HL-60 (cell line): ENCODE results near the gene VASH2.
"Not testable (repeated sequence)": the region's sequence is repeated elsewhere in the genome, so short reads cannot be mapped to it uniquely, and the experiment has no call there.

Source experiments
- DNase-seq, 2 experiments: peaks; one replicate each; pipeline ENCODE4 v3.0.0-alpha.2; 2010 to 2020; ENCODE audit warnings: low read depth in 1 of 2, low spot score in 1 of 2
- H3K27ac ChIP-seq: fragments of 250-450 bp; sonication (Bioruptor Pico); replicated peaks from 2 replicates; pipeline ENCODE4 v1.5.1; 2020; ENCODE audit warnings: mild to moderate bottlenecking, moderate library complexity
- H3K27me3 ChIP-seq: fragments of 250-450 bp; sonication (Bioruptor Pico); 2 replicates; pipeline ENCODE4 v1.5.1; 2021; ENCODE audit warnings: mild to moderate bottlenecking, moderate library complexity; ENCODE audit not compliant: insufficient read depth, poor library complexity, severe bottlenecking
- H3K4me3 ChIP-seq: replicated peaks from 2 replicates; pipeline ENCODE4 v1.5.1; 2011; ENCODE audit warnings: mild to moderate bottlenecking, control low read depth, low read length; ENCODE audit not compliant: insufficient read depth
- GABPA ChIP-seq: IDR thresholded peaks from 2 replicates; pipeline ENCODE4 v1.6.1; 2012; ENCODE audit warnings: low read depth
- POLR2AphosphoS5 ChIP-seq: IDR thresholded peaks from 2 replicates; pipeline ENCODE4 v1.6.1; 2012; ENCODE audit warnings: low read depth
- REST ChIP-seq: IDR thresholded peaks from 2 replicates; pipeline ENCODE4 v1.6.1; 2012; ENCODE audit warnings: low read depth; ENCODE audit not compliant: insufficient replicate concordance
- SPI1 ChIP-seq: IDR thresholded peaks from 2 replicates; pipeline ENCODE4 v1.6.1; 2012; ENCODE audit warnings: low read depth, mild to moderate bottlenecking, borderline replicate concordance
- TF ChIP-seq, protein P1 (sequence below): IDR thresholded peaks from one replicate; pipeline ENCODE4 v1.5.1; 2011; ENCODE audit warnings: low read length, control low read depth, inconsistent platforms; ENCODE audit not compliant: insufficient read depth

VASH2 gene

GRCh38 chr1:212986551-212986950, 36.2 kb downstream of the VASH2 start:
- H3K4me3 ChIP-seq: no peak overlapping the region
- no peak overlapping the region for H3K27ac ChIP-seq
- TF ChIP-seq, protein P1, sequence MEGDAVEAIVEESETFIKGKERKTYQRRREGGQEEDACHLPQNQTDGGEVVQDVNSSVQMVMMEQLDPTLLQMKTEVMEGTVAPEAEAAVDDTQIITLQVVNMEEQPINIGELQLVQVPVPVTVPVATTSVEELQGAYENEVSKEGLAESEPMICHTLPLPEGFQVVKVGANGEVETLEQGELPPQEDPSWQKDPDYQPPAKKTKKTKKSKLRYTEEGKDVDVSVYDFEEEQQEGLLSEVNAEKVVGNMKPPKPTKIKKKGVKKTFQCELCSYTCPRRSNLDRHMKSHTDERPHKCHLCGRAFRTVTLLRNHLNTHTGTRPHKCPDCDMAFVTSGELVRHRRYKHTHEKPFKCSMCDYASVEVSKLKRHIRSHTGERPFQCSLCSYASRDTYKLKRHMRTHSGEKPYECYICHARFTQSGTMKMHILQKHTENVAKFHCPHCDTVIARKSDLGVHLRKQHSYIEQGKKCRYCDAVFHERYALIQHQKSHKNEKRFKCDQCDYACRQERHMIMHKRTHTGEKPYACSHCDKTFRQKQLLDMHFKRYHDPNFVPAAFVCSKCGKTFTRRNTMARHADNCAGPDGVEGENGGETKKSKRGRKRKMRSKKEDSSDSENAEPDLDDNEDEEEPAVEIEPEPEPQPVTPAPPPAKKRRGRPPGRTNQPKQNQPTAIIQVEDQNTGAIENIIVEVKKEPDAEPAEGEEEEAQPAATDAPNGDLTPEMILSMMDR: no peak
- TF ChIP-seq SPI1 (no peak), REST (no peak), POLR2AphosphoS5 (no peak), GABPA (no peak)
- DNase-seq: no peak
- H3K27me3 ChIP-seq: no peaks in the 10 kb centered on the region

DNA sequence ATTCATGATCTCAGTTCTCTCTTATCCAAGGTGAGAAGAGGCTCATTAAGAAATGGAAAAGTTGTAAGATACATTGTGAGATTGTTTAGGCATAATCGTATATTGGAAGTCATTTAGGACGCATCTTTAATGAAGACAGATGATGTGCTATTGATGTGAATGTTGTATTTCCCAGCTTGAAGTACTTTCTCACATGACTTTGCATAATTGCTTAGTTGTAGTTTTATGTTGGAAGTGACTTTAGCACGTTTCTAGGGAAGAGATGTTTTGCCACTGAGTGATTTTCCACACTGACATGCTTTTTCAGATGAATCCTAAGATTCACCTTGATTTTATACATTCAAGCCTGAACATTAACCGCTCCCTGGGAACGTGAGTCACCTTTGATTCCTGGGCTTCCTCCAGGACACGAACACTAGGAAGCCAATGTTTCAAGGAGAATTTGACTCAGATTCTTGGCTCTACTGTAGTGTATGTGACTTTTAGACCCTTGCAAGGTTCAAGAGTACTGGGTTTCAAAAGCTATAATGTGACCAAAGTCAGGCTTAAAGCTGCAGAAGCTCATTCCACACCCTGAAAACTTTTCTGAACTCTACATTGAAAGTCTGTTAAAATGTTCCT, 37.5 kb downstream of the VASH2 start:
- Histone ChIP-seq H3K27ac (no peak overlapping the region), H3K27me3 (no peaks in the 10 kb centered on the region)

GRCh38 chr1:212990276-212990675, 39.9 kb downstream of the VASH2 start:
- Histone ChIP-seq H3K27me3 (no peaks in the 10 kb centered on the region), H3K4me3 (no peak overlapping the region), H3K27ac (no peak overlapping the region)
- DNase-seq: no peak
- TF ChIP-seq, protein P1: no peak
- TF ChIP-seq REST (no peak), SPI1 (no peak), POLR2AphosphoS5 (no peak), GABPA (no peak)

More for the DNA sequence above, 37.5 kb downstream of the VASH2 start:
- no peak for TF ChIP-seq REST
- TF ChIP-seq GABPA: no peak
- no peak for TF ChIP-seq SPI1
- TF ChIP-seq, protein P1: no peak
- no peak for TF ChIP-seq POLR2AphosphoS5
- no peak overlapping the region for H3K4me3 ChIP-seq
- DNase-seq: no peak

GRCh38 chr1:212993960-212994359, 43.6 kb downstream of the VASH2 start:
- H3K27ac ChIP-seq, H3K4me3 ChIP-seq, H3K27me3 ChIP-seq, DNase-seq: not testable (repeated sequence)
